ENCODE data around the gene BCDIN3D.
"Not testable (repeated sequence)": the region's sequence is repeated elsewhere in the genome, so short reads cannot be mapped to it uniquely, and the experiment has no call there.

The BCDIN3D gene, protein sequence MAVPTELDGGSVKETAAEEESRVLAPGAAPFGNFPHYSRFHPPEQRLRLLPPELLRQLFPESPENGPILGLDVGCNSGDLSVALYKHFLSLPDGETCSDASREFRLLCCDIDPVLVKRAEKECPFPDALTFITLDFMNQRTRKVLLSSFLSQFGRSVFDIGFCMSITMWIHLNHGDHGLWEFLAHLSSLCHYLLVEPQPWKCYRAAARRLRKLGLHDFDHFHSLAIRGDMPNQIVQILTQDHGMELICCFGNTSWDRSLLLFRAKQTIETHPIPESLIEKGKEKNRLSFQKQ

GRCh38 chr12:49842519-49843352, at the start of gene BCDIN3D:
TSS of gene BCDIN3D (minus strand) at chr12:49843106. CDS start at chr12:49843087, 19 bp downstream.
- peak; percentile 81 for DNase-seq

- no peak for DNase-seq
These were observed 49.3 kb upstream of the BCDIN3D start for GRCh38 chr12:49892084-49892731.

GRCh38 chr12:49891476-49891875, 48.6 kb upstream of the BCDIN3D start:
- no peak for DNase-seq

DNA sequence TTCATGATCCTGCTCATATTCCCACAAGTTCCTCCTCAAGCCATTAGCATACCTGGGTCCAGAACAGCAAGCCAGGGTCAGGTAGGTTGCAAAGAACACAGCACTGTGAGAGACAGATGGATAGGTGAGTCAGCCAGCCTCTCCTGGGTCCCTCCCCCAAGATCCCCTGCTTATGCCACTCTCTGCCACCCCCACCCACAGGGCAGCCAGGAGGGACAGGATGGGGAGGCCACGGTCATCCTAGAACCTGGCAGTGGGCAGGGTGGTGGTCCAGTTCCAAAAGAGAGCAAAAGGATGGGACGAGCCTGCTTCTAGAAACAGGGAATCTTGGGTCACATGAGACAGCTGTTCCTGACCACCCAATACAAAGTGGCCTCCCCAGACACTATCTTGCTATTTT, 48.1 kb upstream of the BCDIN3D start:
- DNase-seq, result no peak

DNA sequence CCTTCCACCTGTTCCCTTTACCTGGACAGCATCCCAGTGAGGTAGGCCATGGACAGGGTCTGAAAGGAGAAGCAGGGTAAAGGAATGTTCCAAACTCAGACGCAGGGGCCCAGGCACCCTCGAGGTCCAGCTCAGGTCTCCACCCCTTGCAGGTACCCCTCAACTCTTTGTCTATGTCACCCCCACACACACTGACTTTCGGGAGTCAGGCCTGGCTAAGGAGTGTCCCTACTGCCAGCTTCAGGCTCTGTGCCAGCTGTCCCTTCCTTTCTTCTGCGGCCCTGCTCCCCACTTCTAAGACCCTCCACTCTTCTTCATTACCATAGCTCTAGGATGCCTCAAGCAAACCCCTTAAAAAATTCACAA, 47.2 kb upstream of the BCDIN3D start:
- no peak for DNase-seq

DNA sequence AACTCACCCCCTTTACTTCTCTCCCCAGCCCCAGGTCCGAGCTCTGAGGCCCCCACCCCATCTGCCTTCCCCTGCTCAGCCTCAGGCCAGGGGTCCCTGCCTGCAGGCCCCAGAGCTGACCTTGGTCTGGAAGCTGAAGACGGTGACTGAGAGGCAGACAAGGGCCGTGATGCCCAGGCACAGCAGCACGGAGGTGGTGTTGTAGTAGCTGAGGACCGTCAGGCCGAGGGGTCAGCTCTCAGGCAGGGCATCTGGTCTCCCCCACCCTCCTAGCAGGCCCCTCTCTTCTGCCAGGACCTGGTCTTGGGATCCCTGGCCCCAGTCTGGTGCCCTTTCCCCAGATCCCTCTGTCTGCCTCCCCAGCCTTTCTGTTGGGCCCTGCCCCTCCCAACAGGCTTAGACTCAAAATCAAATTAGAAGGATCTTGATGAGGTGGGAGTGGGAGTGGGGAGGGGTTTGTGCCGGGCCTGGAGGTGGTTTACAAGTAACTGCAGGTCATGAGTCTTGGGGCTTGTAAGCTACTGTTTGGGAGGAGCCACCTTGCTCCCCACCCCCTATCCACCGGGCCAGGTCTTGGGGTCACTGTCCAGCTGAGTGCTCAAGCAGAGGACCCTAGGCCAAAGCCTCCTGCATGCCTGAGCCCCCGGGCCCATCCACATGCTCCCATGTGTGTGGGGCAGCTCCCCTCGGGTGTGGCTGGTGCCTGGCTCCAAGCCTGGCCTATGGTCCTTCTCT, 46.6 kb upstream of the BCDIN3D start:
- DNase-seq, result no peak

DNA sequence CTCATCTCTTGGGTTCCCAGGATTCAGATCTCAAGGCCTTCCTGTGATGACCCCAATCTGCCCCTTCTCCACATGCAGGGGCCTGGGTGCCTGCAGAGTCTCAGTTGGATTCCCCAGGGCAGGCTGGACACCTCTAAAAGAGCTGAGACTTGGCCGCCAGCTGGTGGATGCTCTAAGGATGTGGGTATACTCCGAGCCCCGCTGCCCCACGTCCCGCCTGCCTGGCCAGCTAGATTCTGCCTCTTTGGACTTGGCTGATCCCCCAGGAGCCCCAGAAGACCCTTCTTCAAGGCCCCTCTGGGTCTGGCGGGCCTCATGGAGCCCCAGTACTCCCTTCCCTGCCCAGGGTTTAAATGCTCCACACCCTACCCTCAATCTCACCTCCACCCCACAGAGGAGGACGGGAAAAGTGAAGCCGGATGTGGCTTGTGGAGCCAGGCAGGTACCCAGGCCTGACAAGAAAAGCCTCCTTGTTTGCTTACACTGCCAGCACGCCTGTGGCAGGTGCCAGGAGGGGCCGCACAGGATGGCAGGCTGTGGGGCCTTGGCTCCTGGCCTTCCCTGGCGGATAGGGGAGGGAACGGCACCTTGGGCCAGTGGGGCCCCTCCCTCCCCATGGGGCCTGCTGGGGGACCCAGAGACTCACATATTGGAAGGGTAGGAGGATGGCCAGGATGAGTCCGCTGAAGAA, 45.7 kb upstream of the BCDIN3D start:
- no peak for DNase-seq

DNA sequence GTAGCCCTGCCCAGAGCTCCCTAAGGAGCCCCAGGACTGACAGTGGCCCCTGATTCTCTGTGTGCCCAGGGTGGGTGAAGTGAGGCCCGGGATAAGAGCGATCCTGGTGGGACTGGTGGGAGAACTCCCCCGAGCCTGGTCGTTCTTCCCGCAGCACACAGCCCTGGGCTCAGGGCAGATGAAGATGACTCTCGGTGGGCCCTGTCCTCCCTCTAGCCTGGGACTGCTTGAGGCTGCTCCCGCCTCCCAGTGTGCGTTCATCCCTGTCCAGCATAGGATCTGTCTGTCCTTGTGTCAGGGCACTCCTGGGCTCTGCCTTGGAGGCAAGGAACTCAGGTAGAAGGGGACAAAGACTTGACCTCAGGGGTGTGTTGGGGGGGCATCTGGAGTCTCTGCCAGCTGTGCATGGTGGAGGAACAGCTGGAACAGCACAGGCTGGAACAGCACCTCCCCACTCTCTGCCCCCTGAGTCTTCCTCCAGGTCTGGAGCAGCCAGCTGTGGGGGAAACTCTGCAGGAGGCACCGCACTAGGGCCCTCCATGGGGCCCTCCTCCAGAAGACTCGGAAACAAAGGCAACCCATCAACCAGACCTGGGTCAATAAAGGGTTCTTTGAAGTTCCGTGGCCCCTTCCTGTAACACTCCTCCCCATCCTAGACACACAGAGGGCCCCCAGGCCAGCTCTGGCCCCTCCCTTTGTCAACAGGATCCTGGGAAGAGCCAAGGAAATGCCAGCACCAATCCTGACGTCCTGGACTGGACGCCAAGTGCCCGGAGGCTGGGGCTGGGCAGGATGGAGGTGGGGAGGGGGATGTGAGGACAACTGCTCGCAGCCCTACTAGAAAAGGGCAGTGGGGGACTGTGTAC, 44.9 kb upstream of the BCDIN3D start:
- DNase-seq, result no peak

- no peak for DNase-seq
These were observed 44.2 kb upstream of the BCDIN3D start for GRCh38 chr12:49887091-49887490.

GRCh38 chr12:49885663-49886461, 43.0 kb upstream of the BCDIN3D start:
- DNase-seq, result no peak

DNA sequence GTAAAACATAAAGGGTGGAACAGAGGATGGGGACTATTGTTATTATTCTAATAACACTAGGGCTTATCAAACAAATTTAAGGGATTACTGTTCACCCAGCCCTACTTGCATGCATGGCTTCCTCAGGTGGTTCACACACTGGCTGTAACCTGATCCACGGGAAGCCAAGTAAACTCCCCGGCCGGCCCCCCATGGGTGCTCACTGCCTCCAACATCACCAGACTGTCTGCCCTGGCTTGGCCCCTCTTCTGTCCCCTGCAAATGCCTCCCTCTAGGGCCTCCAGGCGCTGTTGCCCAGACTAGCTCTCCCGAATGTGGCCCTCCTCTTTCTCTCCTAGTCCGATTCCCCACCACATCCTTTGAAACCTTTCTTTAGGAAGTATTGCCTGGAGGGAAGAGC, 42.2 kb upstream of the BCDIN3D start:
- DNase-seq, result no peak

GRCh38 chr12:49882851-49883464, 40.1 kb upstream of the BCDIN3D start:
- DNase-seq, result no peak

DNA sequence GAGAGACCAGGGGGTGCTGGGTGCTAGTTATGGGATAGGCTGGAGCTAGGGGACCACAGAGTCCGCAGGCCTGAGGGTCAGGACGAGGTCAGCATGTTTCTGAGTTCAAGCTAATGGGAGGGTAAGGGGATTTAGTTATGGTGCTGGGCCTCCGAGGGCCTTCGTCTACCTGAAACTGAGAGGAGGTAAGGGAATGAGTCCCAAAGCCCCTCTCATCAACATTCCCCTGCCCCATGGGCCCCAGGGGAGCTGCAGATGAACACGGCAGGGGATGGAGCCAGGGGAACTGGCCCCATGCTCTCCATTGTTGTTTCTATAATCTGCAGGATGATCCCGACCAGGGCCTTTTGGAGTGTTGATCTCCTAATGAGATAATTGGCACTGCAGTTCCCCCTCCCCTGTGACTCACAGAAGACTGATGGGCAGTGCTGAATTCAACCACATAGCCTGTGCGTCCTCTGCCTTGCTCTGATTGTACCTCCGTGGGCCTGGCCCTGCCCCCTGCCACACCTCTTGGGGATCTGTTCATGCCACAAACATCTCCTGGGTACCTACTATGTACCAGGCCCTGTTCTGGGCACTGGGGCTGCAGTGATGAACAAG, 39.4 kb upstream of the BCDIN3D start:
- no peak for DNase-seq

DNA sequence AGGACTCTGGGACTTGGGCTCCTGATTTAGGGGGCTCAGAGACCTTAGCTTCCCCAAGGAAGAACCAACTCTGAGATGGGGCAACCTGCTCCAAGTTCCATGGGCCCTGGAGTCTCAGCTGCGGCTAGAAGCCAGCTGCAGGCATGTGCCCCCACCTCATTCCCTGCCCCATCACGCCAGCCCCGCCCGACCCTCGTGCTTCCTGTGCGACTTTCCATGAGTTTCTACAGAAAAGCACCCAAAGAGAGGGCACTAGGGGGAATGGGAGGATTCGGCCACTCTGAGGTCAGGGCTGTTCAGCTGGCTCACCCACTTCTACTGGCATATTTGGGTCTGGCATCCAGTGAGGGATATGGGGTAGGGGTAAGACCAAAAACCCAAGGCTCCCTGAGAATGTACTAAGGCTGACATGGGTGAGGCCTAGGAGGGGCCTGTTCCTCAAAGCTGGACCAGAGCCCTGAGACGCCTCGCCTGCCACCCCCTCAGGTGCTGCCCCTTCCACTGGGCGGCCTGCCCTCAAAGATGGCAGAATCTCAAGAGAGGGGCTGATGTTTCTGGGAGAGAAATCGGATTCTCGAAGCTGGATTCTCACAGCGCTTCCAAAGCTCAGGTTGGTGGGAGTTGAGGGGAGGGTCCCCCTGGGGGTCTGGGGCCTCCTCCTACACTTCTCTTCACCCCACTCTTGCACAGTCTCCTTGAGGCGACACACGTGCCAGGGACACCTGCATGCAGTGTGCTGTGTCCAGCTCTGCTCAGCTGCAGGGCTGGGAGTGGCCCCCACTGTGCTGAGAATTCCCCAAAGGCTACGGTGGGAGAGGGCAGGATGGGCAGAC, 38.7 kb upstream of the BCDIN3D start:
- no peak for DNase-seq

GRCh38 chr12:49880756-49881414, 38.0 kb upstream of the BCDIN3D start:
- no peak for DNase-seq

DNA sequence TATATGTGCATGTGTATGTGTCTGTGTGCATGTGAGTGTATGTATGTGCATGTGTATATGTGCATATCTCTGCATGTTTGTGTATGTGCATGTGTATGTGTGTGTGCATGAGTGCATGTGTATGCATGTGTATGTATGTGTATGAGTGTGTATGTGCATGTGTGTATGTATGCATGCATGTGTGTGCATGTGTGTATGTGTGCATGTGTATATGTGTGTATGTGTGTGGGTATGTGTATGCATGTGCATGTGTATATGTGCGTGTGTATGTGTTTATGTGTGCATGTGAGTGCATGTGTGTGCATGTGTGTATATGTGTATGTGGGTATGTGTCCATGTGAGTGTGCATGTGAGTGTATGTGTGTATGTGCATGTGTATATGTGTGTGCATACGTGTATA, 36.2 kb upstream of the BCDIN3D start:
- not testable (repeated sequence) for DNase-seq

GRCh38 chr12:49878021-49878420, 35.1 kb upstream of the BCDIN3D start:
- no peak for DNase-seq

DNA sequence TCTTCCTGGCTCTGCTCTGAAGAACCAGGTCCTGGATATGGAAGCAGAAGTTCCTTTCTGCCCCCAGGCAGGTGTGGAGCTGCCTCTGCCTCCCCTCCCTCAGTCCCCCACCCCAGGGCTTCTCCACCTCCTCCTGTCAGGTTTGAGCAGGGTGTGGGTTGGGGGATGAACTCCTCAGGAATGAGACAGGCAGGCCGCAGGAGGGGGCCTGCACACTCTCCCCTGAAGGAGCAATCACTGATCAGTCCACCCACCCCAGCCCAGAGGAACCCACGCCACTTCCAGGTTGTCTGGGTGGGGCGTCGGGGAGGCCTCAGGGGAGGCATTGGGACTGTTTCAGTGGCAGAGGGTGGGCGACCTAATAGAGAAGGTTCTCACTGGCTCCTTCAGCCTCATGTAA, 34.2 kb upstream of the BCDIN3D start:
- no peak for DNase-seq

Data from NCI-H1048 (cell line).